HepG2 (cell line): ENCODE data around the gene NTN3. TPM values are rescaled to one million over a fixed set of nuclear protein-coding genes. Genes with fewer than 3 reads are reported as not detected.

Experiments
- ATAC-seq: fragments of 200-7000 bp; cut with Tn5 transposase; 3 replicates; pipeline ENCODE4 v1.9.1; 2020; ENCODE audit warnings: mild to moderate bottlenecking, moderate library complexity
- BruUV-seq: library from RNA; stranded (reverse); fragments of 400-500 nt; replicated peaks from 2 replicates; lab custom pipeline; 2021; lab: Mats Ljungman, UMichigan
- CTCF ChIA-PET: fragments of 300-600 bp; formaldehyde crosslinking; extraction: SDS; loops from one replicate; lab custom pipeline; 2021; ENCODE audit warnings: low total read pairs, inconsistent platforms, low intra/inter-chr PET ratio; lab: Yijun Ruan, JAX
- POLR2A ChIA-PET: fragments of 350-600 bp; sonication (Branson Sonifier 250); formaldehyde crosslinking; loops from one replicate; lab custom pipeline; 2020; ENCODE audit warnings: antibody characterized with exemption, inconsistent platforms; lab: Yijun Ruan, JAX
- DNase-seq: peaks from one replicate; pipeline ENCODE4 v3.0.0-alpha.2; 2015; ENCODE audit warnings: low spot score
- FAIRE-seq: peaks from 3 replicates; lab custom pipeline; 2011; peaks lifted over from hg19 to GRCh38; lab: Jason Lieb, UNC
- H2AFZ ChIP-seq: one replicate; pipeline ENCODE4 v1.6.1; 2011; ENCODE audit warnings: low read length, inconsistent platforms
- H3K27ac ChIP-seq: fragments of 300-600 bp; 3 replicates; pipeline ENCODE4 v1.8.0; 2011; ENCODE audit warnings: mixed run types, mild to moderate bottlenecking, mixed read lengths, low read length, inconsistent platforms; ENCODE audit not compliant: insufficient read depth; ENCODE audit errors: extremely low read length
- H3K27me3 ChIP-seq, 2 experiments: fragments of 200-600 bp in 1 of 2; 2 replicates in 1 of 2; 3 replicates in 1 of 2; pipeline versions ENCODE4 v1.6.0 to v1.8.0; 2011; ENCODE audit warnings: low read length in 2 of 2, mild to moderate bottlenecking in 2 of 2, moderate library complexity in 2 of 2, inconsistent platforms in 1 of 2; ENCODE audit not compliant: insufficient read depth in 2 of 2, control insufficient read depth in 1 of 2
- H3K36me3 ChIP-seq, 2 experiments: fragments of 200-600 bp in 1 of 2; replicated peaks in 1 of 2; 2 replicates in 1 of 2; 3 replicates in 1 of 2; pipeline versions ENCODE4 v1.5.1 to v1.8.0; 2011; ENCODE audit warnings: low read length in 2 of 2, inconsistent platforms in 1 of 2; ENCODE audit not compliant: insufficient read depth in 2 of 2, control insufficient read depth in 1 of 2
- H3K4me1 ChIP-seq: 2 replicates; pipeline ENCODE4 v1.5.1; 2012; ENCODE audit warnings: low read length, inconsistent platforms; ENCODE audit not compliant: insufficient read depth
- H3K4me2 ChIP-seq: 2 replicates; pipeline ENCODE4 v1.6.0; 2011; ENCODE audit warnings: low read depth, low read length, inconsistent platforms
- H3K4me3 ChIP-seq, 3 experiments: fragments of 200-600 bp in 1 of 3; sonication (generic), shearing (Covaris generic) in 1 of 3; replicated peaks in 1 of 3; 2 replicates each; pipeline ENCODE4 v1.5.1; 2011 to 2016; ENCODE audit warnings: low read length in 3 of 3, inconsistent platforms in 2 of 3, low read depth in 2 of 3, mild to moderate bottlenecking in 2 of 3, control low read depth in 1 of 3, mixed read lengths in 1 of 3; ENCODE audit not compliant: insufficient read depth in 1 of 3
- H3K79me2 ChIP-seq: one replicate; pipeline ENCODE4 v1.6.1; 2011; ENCODE audit warnings: low read length, inconsistent platforms; ENCODE audit not compliant: insufficient read depth
- H3K9ac ChIP-seq: 2 replicates; pipeline ENCODE4 v1.6.0; 2011; ENCODE audit warnings: mild to moderate bottlenecking, low read depth, low read length, inconsistent platforms; ENCODE audit not compliant: insufficient read depth
- H3K9me3 ChIP-seq: 2 replicates; pipeline ENCODE4 v1.5.1; 2012; ENCODE audit warnings: mild to moderate bottlenecking, low read length
- H4K20me1 ChIP-seq: 2 replicates; pipeline ENCODE4 v1.6.0; 2011; ENCODE audit warnings: inconsistent platforms, mild to moderate bottlenecking, low read length, moderate library complexity; ENCODE audit not compliant: insufficient read depth
- ARID2 ChIP-seq: sonication (generic); formaldehyde crosslinking; IDR thresholded peaks from 2 replicates; pipeline ENCODE4 v1.8.1; 2022; ENCODE audit warnings: mild to moderate bottlenecking, missing genetic modification reagents, borderline replicate concordance
- DDIT3 ChIP-seq: sonication (generic); formaldehyde crosslinking; IDR thresholded peaks from 2 replicates; pipeline ENCODE4 v1.4.0; 2020; ENCODE audit warnings: mild to moderate bottlenecking, missing genetic modification reagents
- KAT2B ChIP-seq: fragments of 150-350 bp; IDR thresholded peaks from 2 replicates; pipeline ENCODE4 v1.6.1; 2014; ENCODE audit warnings: low read depth, low read length, borderline replicate concordance
- KDM5B ChIP-seq: sonication (generic); formaldehyde crosslinking; IDR thresholded peaks from 2 replicates; pipeline ENCODE4 v1.4.0; 2020; ENCODE audit warnings: missing genetic modification reagents, mild to moderate bottlenecking, borderline replicate concordance
- MTA1 ChIP-seq: sonication (generic); formaldehyde crosslinking; IDR thresholded peaks from 2 replicates; pipeline ENCODE4 v1.4.0; 2020; ENCODE audit warnings: missing genetic modification reagents, mild to moderate bottlenecking, borderline replicate concordance
- SIX1 ChIP-seq: sonication (generic); formaldehyde crosslinking; IDR thresholded peaks from 2 replicates; pipeline ENCODE4 v1.4.0; 2020; ENCODE audit warnings: missing genetic modification reagents, borderline replicate concordance
- ZBTB49 ChIP-seq: sonication (generic); formaldehyde crosslinking; IDR thresholded peaks from 2 replicates; pipeline ENCODE4 v1.4.0; 2020; ENCODE audit warnings: missing genetic modification reagents, borderline replicate concordance
- ZNF607 ChIP-seq: sonication (generic); formaldehyde crosslinking; IDR thresholded peaks from 2 replicates; pipeline ENCODE4 v1.5.1; 2020; ENCODE audit warnings: missing genetic modification reagents, mild to moderate bottlenecking, borderline replicate concordance
- ZNF644 ChIP-seq: IDR thresholded peaks from 2 replicates; pipeline ENCODE4 v1.6.1; 2016; ENCODE audit warnings: low read depth
- WGBS: methylation state at CpG from one replicate; pipeline ENCODE4 v1.1.6; 2017; ENCODE audit warnings: low lambda C conversion rate; 5-methylcytosine and 5-hydroxymethylcytosine counted together
- in situ Hi-C: cut with HindIII; loops from 2 replicates; pipeline ENCODE4 v1.10.0; 2017; ENCODE audit warnings: low pct_unique_long_range_greater_than_20kb; ENCODE audit not compliant: extremely low pct_ligation_motif_present
- intact Hi-C: fragments of 100-400 bp; cut with micrococcal nuclease; formaldehyde crosslinking; loops from one replicate; pipeline ENCODE4 v1.10.0; 2022; ENCODE audit not compliant: unreplicated experiment
- polyA plus RNA-seq, 8 experiments: library from polyadenylated mRNA; depleted of rRNA in 3 of 8; stranded (reverse) in 7 of 8; unstranded in 1 of 8; fragments of >200 nt; fragmentation: Illumina TruSeq in 4 of 8; extraction: Trizol in 4 of 8; gene quantifications; 2 replicates each; pipeline versions ENCODE4 v1.2.1 to v1.2.3, GENCODE V29; 2011 to 2016; ENCODE audit warnings: low read depth in 4 of 8, missing spikeins in 1 of 8, mixed read lengths in 1 of 8; ENCODE audit not compliant: insufficient read depth in 1 of 8
- total RNA-seq, 5 experiments: library from RNA; depleted of rRNA; stranded (reverse); fragments of >200 nt; fragmentation: Illumina TruSeq; extraction: Trizol; gene quantifications; 2 replicates each; pipeline ENCODE4 v1.2.3, GENCODE V29; 2016; ENCODE audit warnings: low read depth in 1 of 5
- TF ChIP-seq, protein P1 (sequence below): sonication (generic); formaldehyde crosslinking; IDR thresholded peaks from 2 replicates; pipeline ENCODE4 v1.5.0; 2020; ENCODE audit warnings: missing genetic modification reagents, mild to moderate bottlenecking, borderline replicate concordance
- TF ChIP-seq, protein P2 (sequence below): sonication (generic); formaldehyde crosslinking; IDR thresholded peaks from 2 replicates; pipeline ENCODE4 v1.5.1; 2020; ENCODE audit warnings: mild to moderate bottlenecking, missing genetic modification reagents, moderate library complexity
- TF ChIP-seq, protein P3 (sequence below): sonication (generic); formaldehyde crosslinking; IDR thresholded peaks from 2 replicates; pipeline ENCODE4 v1.4.0; 2020; ENCODE audit warnings: low read depth, missing genetic modification reagents

NTN3 gene
- total and polyA plus RNA-seq, 2 of the 13 experiments (the other 11 are each of a cell fraction or from before 2014, with no cell fraction given) = 0.09 to 0.20 TPM

GRCh38 chr16:2426941-2427361 lies 44.1 kb upstream of the NTN3 start:
- in situ Hi-C loops (loop anchor here (5.0 kb wide), 1 partner anchor 75 kb away; no protein-coding TSS in a partner anchor), intact Hi-C loops (loop anchor here (5.0 kb wide), 1 partner anchor 85 kb away; the partner anchor contains the start of gene ABCA3)
- ATAC-seq (no peak), FAIRE-seq (no peak), DNase-seq (no peak)
- H3K36me3 ChIP-seq = peaks cover 0 to 1% of the 10 kb centered on the region in 2 experiments; a peak in 3 of 5 replicates
- ChIA-PET CTCF (no interaction called here), POLR2A (no interaction called here)
- no peak overlapping the region for H3K27ac ChIP-seq
- no peaks in the 10 kb centered on the region for H3K9me3 ChIP-seq
- no peak for TF ChIP-seq SIX1
- TF ChIP-seq, protein P1, sequence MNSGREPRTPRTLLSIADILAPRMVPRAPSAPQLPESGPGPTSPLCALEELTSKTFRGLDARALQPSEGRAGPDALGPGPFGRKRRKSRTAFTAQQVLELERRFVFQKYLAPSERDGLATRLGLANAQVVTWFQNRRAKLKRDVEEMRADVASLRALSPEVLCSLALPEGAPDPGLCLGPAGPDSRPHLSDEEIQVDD (CRISPR knock-in tag) = no peak
- TF ChIP-seq, protein P2, sequence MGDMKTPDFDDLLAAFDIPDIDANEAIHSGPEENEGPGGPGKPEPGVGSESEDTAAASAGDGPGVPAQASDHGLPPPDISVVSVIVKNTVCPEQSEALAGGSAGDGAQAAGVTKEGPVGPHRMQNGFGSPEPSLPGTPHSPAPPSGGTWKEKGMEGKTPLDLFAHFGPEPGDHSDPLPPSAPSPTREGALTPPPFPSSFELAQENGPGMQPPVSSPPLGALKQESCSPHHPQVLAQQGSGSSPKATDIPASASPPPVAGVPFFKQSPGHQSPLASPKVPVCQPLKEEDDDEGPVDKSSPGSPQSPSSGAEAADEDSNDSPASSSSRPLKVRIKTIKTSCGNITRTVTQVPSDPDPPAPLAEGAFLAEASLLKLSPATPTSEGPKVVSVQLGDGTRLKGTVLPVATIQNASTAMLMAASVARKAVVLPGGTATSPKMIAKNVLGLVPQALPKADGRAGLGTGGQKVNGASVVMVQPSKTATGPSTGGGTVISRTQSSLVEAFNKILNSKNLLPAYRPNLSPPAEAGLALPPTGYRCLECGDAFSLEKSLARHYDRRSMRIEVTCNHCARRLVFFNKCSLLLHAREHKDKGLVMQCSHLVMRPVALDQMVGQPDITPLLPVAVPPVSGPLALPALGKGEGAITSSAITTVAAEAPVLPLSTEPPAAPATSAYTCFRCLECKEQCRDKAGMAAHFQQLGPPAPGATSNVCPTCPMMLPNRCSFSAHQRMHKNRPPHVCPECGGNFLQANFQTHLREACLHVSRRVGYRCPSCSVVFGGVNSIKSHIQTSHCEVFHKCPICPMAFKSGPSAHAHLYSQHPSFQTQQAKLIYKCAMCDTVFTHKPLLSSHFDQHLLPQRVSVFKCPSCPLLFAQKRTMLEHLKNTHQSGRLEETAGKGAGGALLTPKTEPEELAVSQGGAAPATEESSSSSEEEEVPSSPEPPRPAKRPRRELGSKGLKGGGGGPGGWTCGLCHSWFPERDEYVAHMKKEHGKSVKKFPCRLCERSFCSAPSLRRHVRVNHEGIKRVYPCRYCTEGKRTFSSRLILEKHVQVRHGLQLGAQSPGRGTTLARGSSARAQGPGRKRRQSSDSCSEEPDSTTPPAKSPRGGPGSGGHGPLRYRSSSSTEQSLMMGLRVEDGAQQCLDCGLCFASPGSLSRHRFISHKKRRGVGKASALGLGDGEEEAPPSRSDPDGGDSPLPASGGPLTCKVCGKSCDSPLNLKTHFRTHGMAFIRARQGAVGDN (CRISPR knock-in tag) = no peak
- no peak for TF ChIP-seq ZNF644 (CRISPR knock-in tag)
- no peak for TF ChIP-seq MTA1 (CRISPR knock-in tag)
- TF ChIP-seq, protein P3, sequence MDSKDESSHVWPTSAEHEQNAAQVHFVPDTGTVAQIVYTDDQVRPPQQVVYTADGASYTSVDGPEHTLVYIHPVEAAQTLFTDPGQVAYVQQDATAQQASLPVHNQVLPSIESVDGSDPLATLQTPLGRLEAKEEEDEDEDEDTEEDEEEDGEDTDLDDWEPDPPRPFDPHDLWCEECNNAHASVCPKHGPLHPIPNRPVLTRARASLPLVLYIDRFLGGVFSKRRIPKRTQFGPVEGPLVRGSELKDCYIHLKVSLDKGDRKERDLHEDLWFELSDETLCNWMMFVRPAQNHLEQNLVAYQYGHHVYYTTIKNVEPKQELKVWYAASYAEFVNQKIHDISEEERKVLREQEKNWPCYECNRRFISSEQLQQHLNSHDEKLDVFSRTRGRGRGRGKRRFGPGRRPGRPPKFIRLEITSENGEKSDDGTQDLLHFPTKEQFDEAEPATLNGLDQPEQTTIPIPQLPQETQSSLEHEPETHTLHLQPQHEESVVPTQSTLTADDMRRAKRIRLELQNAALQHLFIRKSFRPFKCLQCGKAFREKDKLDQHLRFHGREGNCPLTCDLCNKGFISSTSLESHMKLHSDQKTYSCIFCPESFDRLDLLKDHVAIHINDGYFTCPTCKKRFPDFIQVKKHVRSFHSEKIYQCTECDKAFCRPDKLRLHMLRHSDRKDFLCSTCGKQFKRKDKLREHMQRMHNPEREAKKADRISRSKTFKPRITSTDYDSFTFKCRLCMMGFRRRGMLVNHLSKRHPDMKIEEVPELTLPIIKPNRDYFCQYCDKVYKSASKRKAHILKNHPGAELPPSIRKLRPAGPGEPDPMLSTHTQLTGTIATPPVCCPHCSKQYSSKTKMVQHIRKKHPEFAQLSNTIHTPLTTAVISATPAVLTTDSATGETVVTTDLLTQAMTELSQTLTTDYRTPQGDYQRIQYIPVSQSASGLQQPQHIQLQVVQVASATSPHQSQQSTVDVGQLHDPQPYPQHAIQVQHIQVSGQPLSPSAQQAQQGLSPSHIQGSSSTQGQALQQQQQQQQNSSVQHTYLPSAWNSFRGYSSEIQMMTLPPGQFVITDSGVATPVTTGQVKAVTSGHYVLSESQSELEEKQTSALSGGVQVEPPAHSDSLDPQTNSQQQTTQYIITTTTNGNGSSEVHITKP (CRISPR knock-in tag) = no peak
- TF ChIP-seq DDIT3 = no peak
- no peak for TF ChIP-seq KDM5B (CRISPR knock-in tag)
- no peak for TF ChIP-seq ZNF607 (CRISPR knock-in tag)
- TF ChIP-seq KAT2B = no peak
- TF ChIP-seq ARID2 (CRISPR knock-in tag) = no peak
- no peak for TF ChIP-seq ZBTB49 (CRISPR knock-in tag)
- no peak overlapping the region for H3K4me3 ChIP-seq
- no peak overlapping the region for H3K9ac ChIP-seq
- H4K20me1 ChIP-seq = no peaks in the 10 kb centered on the region
- H2AFZ ChIP-seq = no peak overlapping the region
- peaks cover 10 to 28% of the 10 kb centered on the region in 2 experiments for H3K27me3 ChIP-seq
- no peak overlapping the region for H3K4me2 ChIP-seq
- no TSS peak for BruUV-seq
- H3K4me1 ChIP-seq = peaks cover 33% of the 10 kb centered on the region
- 75% methylated on average over 4 of the region's 6 CpGs for WGBS
- peaks cover 15% of the 10 kb centered on the region for H3K79me2 ChIP-seq
